Neural progenitor cell (in vitro differentiated cells): ENCODE measurements around the gene ZFP28. TPM values are rescaled to one million over a fixed set of nuclear protein-coding genes. Genes with fewer than 3 reads are reported as not detected.
A peak's percentile ranks its signal among the peaks of the same experiment; 100 is the strongest.

Experiments used
- DNase-seq: peaks from one replicate; pipeline ENCODE4 v3.0.0-alpha.2; 2016; ENCODE audit warnings: low spot score
- H2AFZ ChIP-seq: fragments of 200-600 bp; sonication (generic); replicated peaks from 2 replicates; pipeline ENCODE4 v1.6.1; 2016; ENCODE audit warnings: antibody characterized with exemption
- H3F3A ChIP-seq: fragments of 200-600 bp; sonication (generic); 2 replicates; pipeline ENCODE4 v1.6.1; 2016; ENCODE audit warnings: antibody characterized with exemption, low read depth
- H3K27ac ChIP-seq: fragments of 200-600 bp; sonication (generic); 2 replicates; pipeline ENCODE4 v1.5.1; 2016; ENCODE audit warnings: mild to moderate bottlenecking
- H3K27me3 ChIP-seq: fragments of 200-600 bp; sonication (generic); 2 replicates; pipeline ENCODE4 v1.6.1; 2016; ENCODE audit warnings: mild to moderate bottlenecking, moderate library complexity
- H3K36me3 ChIP-seq: fragments of 200-600 bp; sonication (generic); 2 replicates; pipeline ENCODE4 v1.5.1; 2016
- H3K4me1 ChIP-seq: fragments of 200-600 bp; sonication (generic); 2 replicates; pipeline ENCODE4 v1.6.1; 2016; ENCODE audit warnings: mixed run types
- H3K4me2 ChIP-seq: fragments of 200-600 bp; sonication (generic); 2 replicates; pipeline ENCODE4 v1.6.1; 2016
- H3K4me3 ChIP-seq: fragments of 200-600 bp; sonication (generic); 2 replicates; pipeline ENCODE4 v1.5.1; 2016
- H3K79me2 ChIP-seq: fragments of 200-600 bp; sonication (generic); 2 replicates; pipeline ENCODE4 v1.6.1; 2016; ENCODE audit warnings: low read depth
- H3K9ac ChIP-seq: fragments of 200-600 bp; sonication (generic); 2 replicates; pipeline ENCODE4 v1.6.1; 2016
- H3K9me3 ChIP-seq: fragments of 200-600 bp; sonication (generic); 2 replicates; pipeline ENCODE4 v1.5.1; 2016; ENCODE audit warnings: low read depth
- H4K20me1 ChIP-seq: fragments of 200-600 bp; sonication (generic); 2 replicates; pipeline ENCODE4 v1.6.1; 2016; ENCODE audit warnings: low read depth
- H3K27ac Mint-ChIP-seq: 3 replicates; pipeline ENCODE4 v1.8.0; 2021; ENCODE audit warnings: mixed read lengths
- H3K27me3 Mint-ChIP-seq: 2 replicates; pipeline ENCODE4 v1.8.0; 2022; ENCODE audit warnings: low read depth, mild to moderate bottlenecking, inconsistent platforms, moderate library complexity, mixed read lengths; ENCODE audit not compliant: insufficient read depth
- H3K36me3 Mint-ChIP-seq: 3 replicates; pipeline ENCODE4 v1.8.0; 2021; ENCODE audit warnings: mixed read lengths
- H3K4me1 Mint-ChIP-seq: 3 replicates; pipeline ENCODE4 v1.8.0; 2021; ENCODE audit warnings: mixed read lengths
- H3K4me3 Mint-ChIP-seq: 3 replicates; pipeline ENCODE4 v1.8.0; 2021; ENCODE audit warnings: mild to moderate bottlenecking, moderate library complexity, mixed read lengths
- H3K9me3 Mint-ChIP-seq: 3 replicates; pipeline ENCODE4 v1.8.0; 2020; ENCODE audit warnings: mixed read lengths
- EZH2 ChIP-seq: fragments of 200-600 bp; sonication (generic); IDR thresholded peaks from 2 replicates; pipeline ENCODE4 v1.6.1; 2017; ENCODE audit warnings: antibody characterized with exemption, mild to moderate bottlenecking, moderate library complexity
- EZH2phosphoT487 ChIP-seq: fragments of 200-600 bp; sonication (generic); IDR thresholded peaks from 2 replicates; pipeline ENCODE4 v1.6.1; 2017; ENCODE audit warnings: antibody characterized with exemption
- total RNA-seq: library from RNA; depleted of rRNA; stranded (reverse); fragments of >200 nt; gene quantifications from 2 replicates; pipeline ENCODE4 v1.2.3, GENCODE V29; 2015; ENCODE audit warnings: low replicate concordance
- TF ChIP-seq, protein P1 (sequence below): fragments of 200-600 bp; sonication (generic); IDR thresholded peaks from 2 replicates; pipeline ENCODE4 v1.5.1; 2017; ENCODE audit warnings: antibody characterized with exemption, mild to moderate bottlenecking

Gene ZFP28
- 11.2 and 11.9 TPM in 2 replicates for total RNA-seq

DNA sequence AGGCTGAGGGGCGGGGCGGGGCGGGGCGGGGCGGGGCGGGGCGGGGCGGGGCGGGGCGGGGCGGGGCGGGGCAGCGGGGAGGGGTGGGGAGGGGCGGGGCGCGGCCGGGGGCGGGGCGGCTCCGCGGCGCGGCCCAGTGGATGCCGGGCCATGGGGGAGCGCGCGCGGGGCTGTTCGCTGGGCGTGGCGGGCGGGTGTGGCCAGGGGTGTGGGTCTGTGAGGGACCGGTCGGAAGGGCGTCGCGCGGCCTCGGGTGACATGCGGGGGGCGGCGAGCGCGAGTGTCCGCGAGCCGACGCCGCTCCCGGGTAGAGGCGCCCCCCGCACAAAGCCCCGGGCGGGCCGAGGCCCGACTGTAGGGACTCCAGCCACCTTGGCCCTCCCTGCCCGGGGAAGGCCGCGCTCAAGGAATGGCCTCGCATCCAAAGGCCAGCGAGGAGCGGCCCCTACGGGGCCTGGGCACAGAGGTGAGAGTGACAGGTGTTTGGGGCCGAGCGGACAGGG is at the start of gene ZFP28:
ZFP28 (plus strand) TSS at position 188 of the 503 bp plus-strand sequence; CDS start at position 259, 71 bp downstream.
- Mint-ChIP-seq H3K9me3 (peaks cover 59% of the 10 kb centered on the region), H3K36me3 (peaks cover 24% of the 10 kb centered on the region), H3K27me3 (no peaks in the 10 kb centered on the region), H3K27ac (no peak within 1 kb of the TSS), H3K4me1 (no peaks in the 10 kb centered on the region), H3K4me3 (peak within 1 kb of the TSS; percentile 85)
- Histone ChIP-seq H3K4me1 (no peaks in the 10 kb centered on the region), H3K36me3 (peaks cover 5% of the 10 kb centered on the region), H2AFZ (peak within 1 kb of the TSS; percentile 100), H3K9me3 (peaks cover 7% of the 10 kb centered on the region), H4K20me1 (no peaks in the 10 kb centered on the region), H3K4me2 (peak within 1 kb of the TSS; percentile 86), H3K9ac (peak within 1 kb of the TSS; percentile 52), H3K79me2 (no peaks in the 10 kb centered on the region), H3F3A (peaks cover 6% of the 10 kb centered on the region), H3K4me3 (peak within 1 kb of the TSS; percentile 99), H3K27ac (no peak within 1 kb of the TSS), H3K27me3 (no peaks in the 10 kb centered on the region)
- TF ChIP-seq, protein P1, sequence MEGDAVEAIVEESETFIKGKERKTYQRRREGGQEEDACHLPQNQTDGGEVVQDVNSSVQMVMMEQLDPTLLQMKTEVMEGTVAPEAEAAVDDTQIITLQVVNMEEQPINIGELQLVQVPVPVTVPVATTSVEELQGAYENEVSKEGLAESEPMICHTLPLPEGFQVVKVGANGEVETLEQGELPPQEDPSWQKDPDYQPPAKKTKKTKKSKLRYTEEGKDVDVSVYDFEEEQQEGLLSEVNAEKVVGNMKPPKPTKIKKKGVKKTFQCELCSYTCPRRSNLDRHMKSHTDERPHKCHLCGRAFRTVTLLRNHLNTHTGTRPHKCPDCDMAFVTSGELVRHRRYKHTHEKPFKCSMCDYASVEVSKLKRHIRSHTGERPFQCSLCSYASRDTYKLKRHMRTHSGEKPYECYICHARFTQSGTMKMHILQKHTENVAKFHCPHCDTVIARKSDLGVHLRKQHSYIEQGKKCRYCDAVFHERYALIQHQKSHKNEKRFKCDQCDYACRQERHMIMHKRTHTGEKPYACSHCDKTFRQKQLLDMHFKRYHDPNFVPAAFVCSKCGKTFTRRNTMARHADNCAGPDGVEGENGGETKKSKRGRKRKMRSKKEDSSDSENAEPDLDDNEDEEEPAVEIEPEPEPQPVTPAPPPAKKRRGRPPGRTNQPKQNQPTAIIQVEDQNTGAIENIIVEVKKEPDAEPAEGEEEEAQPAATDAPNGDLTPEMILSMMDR = no peak
- TF ChIP-seq EZH2 = no peak
- no peak for TF ChIP-seq EZH2phosphoT487
- DNase-seq = no peak

DNA sequence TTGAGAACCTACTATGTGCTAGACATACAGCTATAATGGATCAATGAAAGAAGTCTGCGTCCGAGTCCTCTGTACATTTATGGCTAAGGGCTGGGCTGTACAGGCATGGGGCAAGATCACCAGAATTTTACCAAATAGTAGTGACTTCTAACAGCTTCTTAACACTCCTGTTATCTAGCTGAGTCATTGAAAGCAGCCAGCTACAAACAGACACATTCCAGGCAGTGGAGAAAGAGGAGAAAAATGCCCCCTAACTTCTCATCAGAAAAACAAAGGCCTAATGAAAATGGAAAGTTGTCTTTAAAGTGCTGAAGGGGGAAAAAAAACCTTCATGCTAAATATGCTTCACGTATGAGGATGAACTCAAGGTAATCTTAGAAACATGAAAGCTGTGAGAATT is 47.3 kb upstream of the ZFP28 start:
- H3K79me2 ChIP-seq = peaks cover 31% of the 10 kb centered on the region
- TF ChIP-seq, protein P1 = no peak
- TF ChIP-seq EZH2 = no peak
- no peak for TF ChIP-seq EZH2phosphoT487

DNA sequence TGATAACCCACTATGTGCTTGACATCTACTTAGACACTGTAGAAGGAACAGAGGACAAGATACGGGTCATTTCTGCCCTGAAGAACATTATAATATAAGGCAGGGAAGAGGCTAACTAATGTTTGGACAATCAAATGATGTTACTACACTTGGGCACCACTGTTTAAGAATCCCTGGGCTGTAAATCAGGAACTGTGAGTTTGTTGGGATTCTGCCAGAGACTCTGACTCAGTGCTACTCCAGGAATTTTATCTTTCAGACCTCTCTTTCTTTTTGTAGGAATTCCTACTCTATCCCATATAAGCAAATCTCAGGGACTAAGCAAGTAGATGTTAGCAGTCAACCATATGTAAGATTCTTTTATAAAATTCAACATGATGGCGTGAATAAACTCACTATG is 34.2 kb upstream of the ZFP28 start:
- Histone ChIP-seq H4K20me1 (no peaks in the 10 kb centered on the region), H3F3A (no peaks in the 10 kb centered on the region), H3K27ac (no peak overlapping the region), H3K27me3 (no peaks in the 10 kb centered on the region), H3K4me1 (no peaks in the 10 kb centered on the region), H3K9me3 (no peaks in the 10 kb centered on the region), H2AFZ (no peak overlapping the region), H3K79me2 (no peaks in the 10 kb centered on the region), H3K4me3 (no peak overlapping the region), H3K36me3 (no peaks in the 10 kb centered on the region), H3K4me2 (no peak overlapping the region), H3K9ac (no peak overlapping the region)
- TF ChIP-seq, protein P1 = no peak
- no peak for TF ChIP-seq EZH2
- TF ChIP-seq EZH2phosphoT487 = no peak
- no peaks in the 10 kb centered on the region for H3K36me3 Mint-ChIP-seq
- no peak overlapping the region for H3K27ac Mint-ChIP-seq
- no peaks in the 10 kb centered on the region for H3K4me1 Mint-ChIP-seq
- no peak for DNase-seq
- no peaks in the 10 kb centered on the region for H3K27me3 Mint-ChIP-seq
- H3K9me3 Mint-ChIP-seq = peaks cover 36% of the 10 kb centered on the region
- H3K4me3 Mint-ChIP-seq = no peak overlapping the region

More for the DNA sequence above, 47.3 kb upstream of the ZFP28 start:
- peaks cover 48% of the 10 kb centered on the region for H3K9me3 Mint-ChIP-seq
- Histone ChIP-seq H3K36me3 (no peaks in the 10 kb centered on the region), H4K20me1 (no peaks in the 10 kb centered on the region), H2AFZ (no peak overlapping the region), H3K9me3 (peaks cover 3% of the 10 kb centered on the region), H3F3A (no peaks in the 10 kb centered on the region), H3K27ac (no peak overlapping the region), H3K4me1 (no peaks in the 10 kb centered on the region), H3K4me2 (no peak overlapping the region), H3K9ac (no peak overlapping the region), H3K27me3 (no peaks in the 10 kb centered on the region), H3K4me3 (no peak overlapping the region)
- no peaks in the 10 kb centered on the region for H3K36me3 Mint-ChIP-seq
- H3K27me3 Mint-ChIP-seq = no peaks in the 10 kb centered on the region
- H3K27ac Mint-ChIP-seq = no peak overlapping the region
- DNase-seq = no peak
- H3K4me3 Mint-ChIP-seq = no peak overlapping the region
- H3K4me1 Mint-ChIP-seq = no peaks in the 10 kb centered on the region
